ENCODE data around the gene FADS3. TPM values are rescaled to one million over a fixed set of nuclear protein-coding genes. Genes with fewer than 3 reads are reported as not detected.

FADS3 gene
- total RNA-seq, 1 experiment from 2014 or later = 22.6 TPM

DNA sequence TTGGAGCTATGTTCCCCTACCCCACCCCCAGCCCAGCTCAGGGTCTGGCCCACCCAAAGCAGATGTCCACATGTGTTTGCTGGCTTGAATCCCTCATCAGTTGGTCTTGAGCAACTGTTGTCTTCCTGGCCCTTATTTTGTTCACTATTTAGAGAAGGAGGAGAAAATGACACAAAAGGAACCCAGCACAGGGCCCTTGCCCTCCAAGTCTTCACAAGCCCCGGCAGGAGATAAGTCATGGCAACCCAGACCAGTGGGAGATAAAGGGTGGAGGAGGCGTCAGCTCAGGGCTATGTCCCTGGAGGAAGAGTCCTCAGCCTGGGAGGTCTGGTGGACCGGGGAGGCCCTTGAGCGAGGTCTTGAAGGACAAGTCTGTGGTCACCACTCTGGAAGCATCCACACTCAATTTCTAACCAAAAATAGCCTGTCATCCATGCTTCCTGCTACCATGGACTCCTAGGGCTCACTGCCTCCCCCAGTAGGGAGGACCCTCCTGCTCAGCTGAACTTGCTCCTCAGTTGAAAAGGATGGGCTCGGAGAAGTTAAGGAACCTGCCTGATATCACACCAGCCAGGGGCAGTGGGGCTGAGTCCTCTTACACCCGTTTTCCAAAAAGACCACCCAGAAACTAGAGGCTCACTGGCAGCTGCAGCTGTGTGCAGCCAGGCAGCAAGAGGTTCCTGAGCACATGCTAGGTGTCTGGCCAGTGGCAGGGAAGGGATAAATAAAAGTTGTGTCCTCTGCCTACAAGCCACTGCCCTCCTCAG lies 27.8 kb upstream of the FADS3 start:
- Histone ChIP-seq H3K27ac (ENCODE audit: low read length) (no peak overlapping the region), H3K27me3 (ENCODE audit: control insufficient read depth, insufficient read depth, low read length) (no peaks in the 10 kb centered on the region), H3K4me3 (ENCODE audit: low read depth in 2 of 2, low read length in 2 of 2) (no peak overlapping the region), H3K36me3 (ENCODE audit: control insufficient read depth, insufficient read depth, low read length) (no peaks in the 10 kb centered on the region), H3K9me3 (ENCODE audit: control insufficient read depth, insufficient read depth, low read depth, low read length) (no peaks in the 10 kb centered on the region), H3K4me1 (ENCODE audit: control insufficient read depth, insufficient read depth, low read length) (no peaks in the 10 kb centered on the region)
- intact Hi-C loops (cut with micrococcal nuclease; ENCODE audit: unreplicated experiment) (no loop called here), in situ Hi-C loops (cut with HindIII; ENCODE audit: low pct_unique_long_range_greater_than_20kb, low sequenced_read_pairs) (no loop called here)
- TF ChIP-seq POLR2AphosphoS5 (IDR thresholded peaks at IDR 0.05; ENCODE audit: low read depth, low read length) = no peak
- TF ChIP-seq SIN3A (IDR thresholded peaks at IDR 0.05; ENCODE audit: borderline replicate concordance, insufficient read depth, low read depth, low read length) = no peak
- TF ChIP-seq, protein P1, sequence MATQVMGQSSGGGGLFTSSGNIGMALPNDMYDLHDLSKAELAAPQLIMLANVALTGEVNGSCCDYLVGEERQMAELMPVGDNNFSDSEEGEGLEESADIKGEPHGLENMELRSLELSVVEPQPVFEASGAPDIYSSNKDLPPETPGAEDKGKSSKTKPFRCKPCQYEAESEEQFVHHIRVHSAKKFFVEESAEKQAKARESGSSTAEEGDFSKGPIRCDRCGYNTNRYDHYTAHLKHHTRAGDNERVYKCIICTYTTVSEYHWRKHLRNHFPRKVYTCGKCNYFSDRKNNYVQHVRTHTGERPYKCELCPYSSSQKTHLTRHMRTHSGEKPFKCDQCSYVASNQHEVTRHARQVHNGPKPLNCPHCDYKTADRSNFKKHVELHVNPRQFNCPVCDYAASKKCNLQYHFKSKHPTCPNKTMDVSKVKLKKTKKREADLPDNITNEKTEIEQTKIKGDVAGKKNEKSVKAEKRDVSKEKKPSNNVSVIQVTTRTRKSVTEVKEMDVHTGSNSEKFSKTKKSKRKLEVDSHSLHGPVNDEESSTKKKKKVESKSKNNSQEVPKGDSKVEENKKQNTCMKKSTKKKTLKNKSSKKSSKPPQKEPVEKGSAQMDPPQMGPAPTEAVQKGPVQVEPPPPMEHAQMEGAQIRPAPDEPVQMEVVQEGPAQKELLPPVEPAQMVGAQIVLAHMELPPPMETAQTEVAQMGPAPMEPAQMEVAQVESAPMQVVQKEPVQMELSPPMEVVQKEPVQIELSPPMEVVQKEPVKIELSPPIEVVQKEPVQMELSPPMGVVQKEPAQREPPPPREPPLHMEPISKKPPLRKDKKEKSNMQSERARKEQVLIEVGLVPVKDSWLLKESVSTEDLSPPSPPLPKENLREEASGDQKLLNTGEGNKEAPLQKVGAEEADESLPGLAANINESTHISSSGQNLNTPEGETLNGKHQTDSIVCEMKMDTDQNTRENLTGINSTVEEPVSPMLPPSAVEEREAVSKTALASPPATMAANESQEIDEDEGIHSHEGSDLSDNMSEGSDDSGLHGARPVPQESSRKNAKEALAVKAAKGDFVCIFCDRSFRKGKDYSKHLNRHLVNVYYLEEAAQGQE (IDR thresholded peaks at IDR 0.05; ENCODE audit: insufficient read depth in 1 of 2, low read depth in 2 of 2, low read length in 1 of 2) = no peak
- no peak for TF ChIP-seq TCF7L2 (IDR thresholded peaks at IDR 0.05; ENCODE audit: low read depth, low read length)
- TF ChIP-seq, protein P2, sequence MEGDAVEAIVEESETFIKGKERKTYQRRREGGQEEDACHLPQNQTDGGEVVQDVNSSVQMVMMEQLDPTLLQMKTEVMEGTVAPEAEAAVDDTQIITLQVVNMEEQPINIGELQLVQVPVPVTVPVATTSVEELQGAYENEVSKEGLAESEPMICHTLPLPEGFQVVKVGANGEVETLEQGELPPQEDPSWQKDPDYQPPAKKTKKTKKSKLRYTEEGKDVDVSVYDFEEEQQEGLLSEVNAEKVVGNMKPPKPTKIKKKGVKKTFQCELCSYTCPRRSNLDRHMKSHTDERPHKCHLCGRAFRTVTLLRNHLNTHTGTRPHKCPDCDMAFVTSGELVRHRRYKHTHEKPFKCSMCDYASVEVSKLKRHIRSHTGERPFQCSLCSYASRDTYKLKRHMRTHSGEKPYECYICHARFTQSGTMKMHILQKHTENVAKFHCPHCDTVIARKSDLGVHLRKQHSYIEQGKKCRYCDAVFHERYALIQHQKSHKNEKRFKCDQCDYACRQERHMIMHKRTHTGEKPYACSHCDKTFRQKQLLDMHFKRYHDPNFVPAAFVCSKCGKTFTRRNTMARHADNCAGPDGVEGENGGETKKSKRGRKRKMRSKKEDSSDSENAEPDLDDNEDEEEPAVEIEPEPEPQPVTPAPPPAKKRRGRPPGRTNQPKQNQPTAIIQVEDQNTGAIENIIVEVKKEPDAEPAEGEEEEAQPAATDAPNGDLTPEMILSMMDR (IDR thresholded peaks at IDR 0.05) = no peak
- ATAC-seq (no peak), DNase-seq (ENCODE audit: low read depth, low spot score) (no peak)
- ChIA-PET POLR2A (no interaction called here), CTCF (no interaction called here)
- no TSS peak for BruUV-seq (replicated peaks)

DNA sequence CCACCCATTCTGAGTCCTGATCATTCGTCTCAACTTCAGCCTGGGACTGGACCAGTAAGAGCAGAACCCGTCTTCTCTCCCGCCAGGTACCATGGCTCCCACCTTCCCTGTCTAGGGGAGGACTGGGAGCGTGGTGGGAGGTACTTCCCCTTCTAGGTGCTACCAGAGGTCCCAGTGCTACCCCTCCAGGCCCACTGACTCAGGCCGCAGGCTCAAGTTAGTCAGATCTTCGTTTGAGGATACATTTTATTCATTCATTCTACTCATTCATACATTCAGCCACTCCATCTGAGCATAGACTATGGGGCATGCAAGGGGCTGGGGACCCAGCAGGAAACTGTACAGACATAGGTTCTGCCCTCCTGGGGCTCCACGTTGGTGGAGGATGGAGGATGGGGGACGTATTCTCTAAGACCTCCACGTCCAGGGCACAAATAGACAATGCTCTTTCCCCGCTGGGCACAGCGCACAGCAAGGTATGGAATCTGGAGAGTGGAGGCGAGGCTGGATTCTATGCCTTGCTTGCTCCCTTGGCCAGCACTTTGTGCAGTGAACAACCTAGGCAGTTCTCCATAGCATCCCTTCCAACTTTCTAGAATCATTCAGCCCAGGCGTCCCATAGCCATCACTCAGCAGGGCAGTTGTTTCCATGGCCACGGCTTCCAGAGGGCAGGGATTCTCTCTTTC lies 27.0 kb upstream of the FADS3 start:
- TF ChIP-seq SIN3A (IDR thresholded peaks at IDR 0.05; ENCODE audit: borderline replicate concordance, insufficient read depth, low read depth, low read length) (no peak), POLR2AphosphoS5 (IDR thresholded peaks at IDR 0.05; ENCODE audit: low read depth, low read length) (no peak), TCF7L2 (IDR thresholded peaks at IDR 0.05; ENCODE audit: low read depth, low read length) (no peak)
- TF ChIP-seq, protein P2 (IDR thresholded peaks at IDR 0.05) = no peak
- TF ChIP-seq, protein P1 (IDR thresholded peaks at IDR 0.05; ENCODE audit: insufficient read depth in 1 of 2, low read depth in 2 of 2, low read length in 1 of 2) = no peak
- Histone ChIP-seq H3K27ac (ENCODE audit: low read length) (no peak overlapping the region), H3K4me1 (ENCODE audit: control insufficient read depth, insufficient read depth, low read length) (no peaks in the 10 kb centered on the region), H3K27me3 (ENCODE audit: control insufficient read depth, insufficient read depth, low read length) (no peaks in the 10 kb centered on the region), H3K4me3 (ENCODE audit: low read depth in 2 of 2, low read length in 2 of 2) (no peak overlapping the region), H3K9me3 (ENCODE audit: control insufficient read depth, insufficient read depth, low read depth, low read length) (no peaks in the 10 kb centered on the region), H3K36me3 (ENCODE audit: control insufficient read depth, insufficient read depth, low read length) (no peaks in the 10 kb centered on the region)
- ChIA-PET POLR2A (no interaction called here), CTCF (no interaction called here)
- intact Hi-C loops (cut with micrococcal nuclease; ENCODE audit: unreplicated experiment) = no loop called here
- BruUV-seq (replicated peaks) = no TSS peak
- DNase-seq (ENCODE audit: low read depth, low spot score) = no peak
- in situ Hi-C loops (cut with HindIII; ENCODE audit: low pct_unique_long_range_greater_than_20kb, low sequenced_read_pairs) = no loop called here
- ATAC-seq = no peak

All from Panc1 (cell line).